ENCODE measurements around the gene ADCY6.

DNA sequence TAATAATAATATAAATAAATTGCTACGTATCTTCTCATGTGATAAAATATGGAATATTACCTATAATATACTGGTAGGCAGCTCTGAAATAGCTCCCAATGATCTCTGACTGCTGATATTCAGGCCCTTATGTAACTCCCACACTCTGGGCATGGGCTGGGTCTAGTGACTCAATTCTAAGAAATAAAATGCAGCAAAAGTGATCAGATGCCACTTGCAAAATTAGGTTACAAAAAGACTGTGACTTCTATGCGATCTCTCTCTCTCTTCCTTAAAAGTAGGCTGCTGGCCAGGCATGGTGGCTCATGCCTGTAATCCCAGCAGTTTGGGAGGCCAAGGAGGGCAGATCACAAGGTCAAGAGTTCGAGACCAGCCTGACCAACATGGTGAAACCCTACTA, 19.1 kb upstream of the ADCY6 start:
- TF ChIP-seq CTCF (IDR thresholded peaks at IDR 0.05) (no peak), POLR2A (IDR thresholded peaks at IDR 0.05) (no peak)
